GM21786 (cell line): ENCODE measurements around the gene HES5.
A peak's percentile ranks its signal among the peaks of the same experiment; 100 is the strongest.

ENCODE experiments used
- ATAC-seq: cut with Tn5 transposase; IDR thresholded peaks from one replicate; pipeline ENCODE4 v1.9.1; 2021; ENCODE audit not compliant: unreplicated experiment

Gene HES5

DNA sequence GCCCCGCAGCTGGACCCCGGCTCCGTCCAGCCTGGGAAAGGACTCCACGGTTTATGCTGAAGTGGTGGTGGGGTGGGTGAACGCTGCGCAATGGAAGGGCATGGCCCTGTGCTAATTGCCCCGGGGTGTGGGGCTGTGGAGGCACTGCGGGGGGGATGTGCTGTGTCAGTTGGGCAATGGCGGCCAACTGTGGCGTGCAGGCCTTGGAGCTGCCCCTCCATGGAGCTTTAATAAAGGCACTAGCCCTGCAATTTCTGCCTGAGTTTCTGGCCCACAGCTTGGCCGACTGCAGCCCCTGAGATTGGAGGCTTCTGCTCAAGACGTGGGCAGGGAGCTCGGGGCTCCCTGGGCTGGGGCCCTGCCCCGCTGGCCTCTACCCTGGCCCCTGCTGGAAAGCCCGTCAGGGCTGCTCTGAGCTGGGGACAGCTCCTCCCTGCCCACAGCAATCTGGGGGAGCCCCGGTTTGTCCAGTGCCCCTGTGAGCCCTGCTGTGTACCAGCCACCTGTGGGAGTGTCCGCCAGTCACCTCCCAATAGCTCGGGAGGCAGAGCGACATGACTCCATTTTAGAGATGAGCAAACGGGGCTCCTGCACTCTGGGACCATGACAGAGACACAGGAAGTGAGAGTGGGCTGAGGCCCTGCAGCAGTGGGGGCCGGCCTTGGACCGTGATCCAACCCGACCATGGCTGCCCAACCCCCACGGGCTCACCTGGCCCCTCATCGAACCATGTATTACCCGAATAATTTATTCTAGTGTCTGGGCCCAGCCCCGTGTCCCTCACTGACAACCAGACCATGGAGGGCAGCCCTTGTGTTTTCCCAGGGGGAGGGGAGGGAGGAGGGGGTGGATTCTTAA, 17.4 kb upstream of the HES5 start:
- no peak for ATAC-seq

DNA sequence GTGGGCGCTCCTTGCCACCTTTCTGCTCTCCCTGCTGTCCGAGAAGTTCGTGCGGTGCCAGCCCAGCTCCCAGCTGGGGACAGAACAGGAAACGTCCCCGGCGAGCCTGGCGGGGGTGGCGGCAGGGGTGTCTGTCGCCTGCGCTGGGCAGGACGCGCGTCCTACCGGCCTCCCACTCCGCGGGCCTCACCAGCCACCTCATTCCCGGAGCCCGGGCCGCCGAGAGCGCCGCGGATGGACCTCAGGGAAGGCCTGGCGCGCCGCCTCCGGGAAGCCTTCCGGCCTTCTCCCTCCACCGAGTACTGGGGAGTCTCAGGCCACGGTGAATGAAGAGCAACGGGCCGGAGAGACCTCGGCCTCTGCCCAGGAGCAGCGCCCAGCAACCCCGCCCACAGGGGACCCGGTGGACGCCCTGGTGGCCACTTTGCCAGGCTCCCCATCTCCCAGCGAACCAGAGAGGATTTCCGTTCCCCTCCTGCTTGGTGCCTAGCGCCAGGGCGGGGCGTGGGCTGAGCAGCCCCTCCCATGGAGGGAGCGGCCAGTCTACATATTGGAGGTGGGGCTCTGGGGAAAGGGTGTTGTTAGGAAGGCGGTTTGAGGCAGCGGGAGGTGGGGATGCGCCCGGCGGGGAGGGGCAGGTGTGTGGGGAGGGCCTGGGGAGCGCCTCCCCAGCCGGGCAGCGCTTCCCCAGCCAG, 16.6 kb upstream of the HES5 start:
- peak; percentile 31 for ATAC-seq

DNA sequence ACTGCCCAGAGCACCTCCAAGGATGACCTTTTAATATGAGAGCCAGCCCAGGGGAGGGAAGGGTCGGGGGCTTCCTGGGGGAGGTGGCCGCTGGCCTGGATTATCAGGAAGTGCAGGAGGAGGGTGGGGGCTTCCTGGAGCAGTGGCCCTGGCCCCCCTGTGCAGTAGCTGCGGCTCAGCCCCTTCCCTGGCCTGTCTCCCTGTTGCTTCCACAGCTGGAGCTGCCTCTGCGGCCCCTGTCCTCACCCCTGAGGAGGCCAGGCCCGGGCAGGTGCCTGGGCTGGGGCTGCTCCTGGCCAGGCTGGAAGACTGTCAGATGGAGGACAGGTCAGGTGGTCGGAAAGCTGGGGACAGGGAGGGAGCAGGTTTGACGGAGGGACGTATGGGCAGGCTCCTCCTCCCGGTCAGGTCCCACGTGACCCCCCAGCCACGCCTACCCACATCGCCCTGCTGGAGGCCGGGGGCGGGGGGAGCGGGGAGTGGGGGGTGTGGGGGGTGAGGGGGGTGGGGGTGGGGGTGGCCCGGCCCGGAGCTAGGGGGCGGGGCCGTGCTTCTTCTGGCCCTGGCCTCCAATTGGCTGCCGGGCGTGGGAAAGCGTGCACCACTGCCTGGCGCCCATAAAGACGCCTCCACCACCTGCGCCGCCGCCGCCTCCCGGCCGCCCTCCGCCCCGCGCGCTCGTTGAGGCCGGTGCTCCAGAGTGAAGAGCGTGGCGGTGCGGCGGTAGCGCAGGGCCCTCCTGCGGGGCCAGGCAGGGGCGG, 15.9 kb upstream of the HES5 start:
- peak; percentile 32 for ATAC-seq

DNA sequence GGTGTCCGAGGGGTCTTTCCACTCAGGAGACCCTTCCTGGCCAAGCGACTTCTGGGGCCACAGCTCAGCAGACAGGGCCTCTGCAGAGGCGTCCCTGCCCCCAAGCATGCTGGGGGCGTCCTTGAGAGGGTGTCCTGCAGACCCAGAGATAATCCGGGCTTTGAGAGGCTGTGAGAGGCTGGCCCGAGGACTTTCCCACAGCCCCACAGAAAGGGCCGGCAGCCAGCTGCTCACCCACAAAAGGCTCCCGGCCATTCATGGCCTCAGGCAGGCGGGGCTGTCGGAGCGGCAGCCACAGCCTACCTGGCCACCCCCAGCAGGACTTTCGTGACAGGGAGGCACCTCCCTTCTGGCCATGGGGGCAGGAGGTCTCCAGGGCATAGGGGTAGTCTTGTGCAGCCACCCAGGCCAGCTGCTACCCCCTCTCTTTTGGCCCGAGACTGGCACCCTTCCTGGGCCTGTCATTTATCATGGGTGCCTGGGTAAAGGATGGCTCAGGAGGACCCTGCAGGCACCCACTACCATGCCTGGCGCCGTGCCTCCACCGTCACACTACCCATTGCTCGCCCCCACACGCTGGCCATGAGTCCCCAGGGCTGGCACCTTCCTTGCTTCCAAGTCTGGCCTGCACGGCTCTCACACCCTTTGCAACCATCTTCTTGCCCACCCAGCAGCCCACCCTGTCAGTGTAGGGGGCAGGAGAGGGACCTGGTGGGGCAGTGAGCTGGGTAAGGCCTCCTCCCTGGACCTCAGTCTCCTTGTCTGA, 15.0 kb upstream of the HES5 start:
- no peak for ATAC-seq

DNA sequence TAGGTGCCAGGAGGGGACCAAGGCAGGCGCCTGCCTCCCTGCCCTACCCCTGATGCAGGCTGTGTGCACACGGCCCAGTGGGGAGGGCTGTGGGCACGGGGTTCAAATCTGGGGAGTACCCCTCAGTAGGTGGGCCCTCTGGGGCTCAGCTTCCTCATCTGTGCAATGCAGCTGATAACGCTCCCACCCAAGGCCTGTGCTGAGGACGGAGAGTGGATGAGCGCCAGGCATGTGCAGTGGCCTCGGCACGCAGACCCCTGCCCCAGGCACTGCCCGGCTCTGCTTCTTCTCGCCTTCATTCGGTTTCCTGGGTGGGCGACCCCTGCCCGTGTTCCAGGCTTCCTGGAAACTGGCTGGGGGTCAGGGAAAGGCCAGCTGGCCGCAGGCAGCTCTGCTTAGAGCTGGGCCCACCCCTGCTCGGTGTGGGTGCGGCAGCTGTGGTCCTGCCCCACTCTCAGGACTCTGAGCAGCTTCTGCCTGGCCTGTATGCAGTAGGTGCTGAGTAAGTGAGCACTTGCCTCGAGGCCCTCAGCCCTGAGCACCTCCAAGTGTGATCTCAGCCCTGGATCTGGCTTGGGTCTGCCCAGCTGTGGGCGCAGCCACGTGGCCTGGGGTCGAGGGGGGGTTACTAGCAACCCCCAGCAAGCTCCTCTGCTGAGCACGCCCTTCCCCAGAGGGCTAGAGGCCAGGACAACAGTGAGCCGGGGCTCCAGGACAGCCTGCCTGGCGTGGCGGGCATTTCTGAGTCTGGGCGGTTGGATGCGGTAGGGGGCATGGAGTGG, 14.2 kb upstream of the HES5 start:
- ATAC-seq = no peak

DNA sequence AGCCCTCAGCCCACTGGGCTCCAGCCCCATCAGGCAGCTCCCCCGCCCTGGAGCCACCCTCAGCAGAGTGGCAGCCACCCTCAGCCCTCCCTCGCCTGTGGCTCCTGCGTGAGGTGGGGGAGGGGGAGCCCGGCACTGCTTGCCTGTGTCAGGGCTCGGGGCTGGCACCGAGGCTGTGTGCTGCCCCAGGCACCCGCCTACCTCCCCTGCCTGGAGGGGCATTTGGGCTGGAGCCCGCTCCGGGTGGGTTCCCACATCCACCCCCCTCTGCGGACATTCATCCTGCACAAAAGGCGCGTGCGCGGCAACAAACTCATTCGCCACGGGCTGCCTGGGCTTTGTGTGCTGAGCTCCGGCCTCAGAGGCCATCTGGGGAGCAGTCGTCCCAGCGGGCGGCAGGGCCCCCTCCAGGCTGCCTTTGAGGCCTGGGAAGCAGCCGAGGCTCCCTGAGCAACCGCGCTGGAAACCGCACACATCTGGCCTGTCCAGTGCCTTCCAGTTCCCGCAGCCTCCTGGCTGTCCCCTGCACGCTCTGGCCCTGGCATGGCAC, 13.6 kb upstream of the HES5 start:
- ATAC-seq = no peak

DNA sequence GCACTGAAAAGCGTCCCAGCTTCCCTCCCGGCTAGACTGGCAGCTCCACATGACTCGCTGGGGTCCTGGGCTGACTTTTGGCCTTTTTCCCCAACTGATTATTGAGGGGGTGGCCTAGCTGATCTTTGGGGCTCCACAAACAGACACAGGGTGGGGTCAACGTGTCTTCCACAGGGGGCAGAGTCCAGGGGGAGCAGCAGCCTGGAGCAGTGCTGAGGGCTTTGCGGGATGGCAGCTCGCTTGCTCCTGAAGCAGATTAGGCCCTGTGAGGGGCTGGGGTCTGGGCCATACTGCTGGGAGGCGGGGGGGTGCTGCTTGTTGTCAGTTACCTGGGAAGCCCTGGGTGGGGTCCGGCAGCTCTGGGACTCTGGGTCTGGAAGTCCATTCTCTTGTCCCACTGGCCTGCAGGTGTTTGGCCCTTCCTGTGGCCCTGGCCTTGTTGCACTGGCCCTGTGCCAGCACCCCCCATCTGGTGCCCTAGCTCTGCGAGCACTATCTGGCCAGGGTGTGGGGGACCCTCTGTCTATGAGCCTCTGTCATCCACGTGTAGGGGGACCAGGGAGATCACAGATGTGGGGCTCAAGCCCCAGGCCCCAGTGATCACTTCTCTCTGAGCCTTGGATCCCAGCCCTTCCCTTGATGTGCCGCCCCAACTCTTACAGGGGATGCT, 12.3 kb upstream of the HES5 start:
- ATAC-seq = no peak

DNA sequence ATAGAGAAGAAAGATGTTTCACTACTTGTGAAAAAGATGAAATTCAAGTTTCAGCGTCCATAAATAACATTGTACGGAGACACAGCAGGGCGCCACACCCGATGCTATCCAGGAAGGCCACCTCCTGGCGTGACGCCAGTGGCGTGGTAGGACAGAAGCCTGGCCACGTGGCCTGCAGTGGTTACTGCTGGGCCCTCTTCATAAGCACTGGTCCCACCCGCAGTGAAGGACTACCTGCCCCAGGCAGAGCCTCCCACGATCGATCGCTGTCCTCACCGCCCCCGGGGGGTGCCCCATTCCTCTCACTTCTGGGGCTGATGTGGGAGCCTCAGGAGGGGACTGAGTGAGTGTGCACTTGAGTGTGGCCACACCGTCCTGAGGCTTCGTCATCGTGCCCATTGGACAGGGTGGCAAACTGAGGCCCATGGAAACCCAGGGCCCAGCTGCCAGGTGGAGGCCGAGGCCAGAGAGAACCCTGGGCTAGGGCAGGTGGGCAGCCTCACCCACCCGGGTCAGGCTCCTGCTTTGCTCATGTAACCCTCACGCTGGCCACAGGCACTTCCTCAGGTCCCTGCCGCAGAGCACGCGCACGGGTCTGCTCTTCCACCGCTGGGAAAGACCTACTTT, 11.7 kb upstream of the HES5 start:
- no peak for ATAC-seq

DNA sequence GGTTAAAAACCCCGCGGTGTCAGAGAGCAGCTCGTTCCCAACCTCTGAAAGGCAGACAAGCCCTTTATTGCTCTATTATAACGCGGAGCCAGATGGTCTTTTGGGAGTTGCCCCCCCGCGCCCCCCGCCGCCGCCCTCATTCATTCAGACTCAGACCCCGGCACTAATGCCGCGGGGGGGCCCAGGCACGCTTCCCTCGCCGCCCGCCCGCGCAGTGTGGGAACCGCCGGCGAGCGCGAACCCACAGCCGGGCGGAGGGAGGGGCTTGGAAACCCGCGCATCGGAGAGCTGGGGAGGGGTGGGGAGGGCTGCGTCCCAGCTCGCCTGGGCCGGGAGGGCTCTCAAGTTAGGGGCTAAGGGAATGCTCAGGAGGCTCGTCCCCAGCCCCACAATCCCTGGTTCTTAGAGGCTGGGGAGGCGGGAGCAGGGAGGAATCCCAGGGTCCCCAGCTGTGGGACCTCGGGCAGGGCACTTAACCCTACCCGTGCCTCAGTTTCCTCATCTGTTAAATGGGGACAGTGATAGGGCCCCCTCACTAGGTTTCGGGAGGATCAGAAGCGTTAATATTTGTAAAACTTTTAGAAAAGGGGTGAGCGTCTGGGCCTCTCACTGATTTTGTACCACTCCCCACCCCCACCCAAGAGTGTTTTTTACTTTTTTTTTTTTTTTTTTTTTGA, 10.9 kb upstream of the HES5 start:
- ATAC-seq = no peak

DNA sequence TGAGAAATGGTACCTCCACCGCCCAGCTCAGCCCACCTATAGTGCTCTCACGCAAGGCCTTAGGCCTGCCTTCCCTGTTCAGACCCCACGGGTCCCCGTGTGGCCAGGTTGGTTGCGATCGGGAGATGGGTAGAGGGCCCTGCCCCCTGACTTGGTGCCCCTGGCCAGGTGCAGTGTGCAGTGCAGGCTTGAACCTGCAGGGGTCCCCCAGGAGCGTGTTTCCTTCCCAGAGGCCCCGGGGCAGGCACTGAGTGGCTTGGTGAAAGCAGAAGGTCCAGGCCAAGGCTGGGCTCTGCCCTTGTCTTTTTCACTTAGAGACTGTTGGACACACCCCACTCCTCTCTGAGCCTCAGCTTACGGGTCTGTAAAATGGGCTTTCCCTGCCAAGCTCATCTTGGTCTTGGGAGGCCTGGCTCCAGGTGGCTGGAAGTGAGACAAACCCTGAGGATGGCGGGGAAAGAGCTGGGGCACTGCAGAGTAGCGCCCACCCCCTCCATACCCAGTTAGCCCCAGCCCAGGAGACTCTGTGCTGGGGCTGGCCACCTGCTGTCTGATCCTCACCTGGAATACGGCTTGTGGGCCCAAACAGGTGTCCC, 9.3 kb upstream of the HES5 start:
- ATAC-seq = no peak

DNA sequence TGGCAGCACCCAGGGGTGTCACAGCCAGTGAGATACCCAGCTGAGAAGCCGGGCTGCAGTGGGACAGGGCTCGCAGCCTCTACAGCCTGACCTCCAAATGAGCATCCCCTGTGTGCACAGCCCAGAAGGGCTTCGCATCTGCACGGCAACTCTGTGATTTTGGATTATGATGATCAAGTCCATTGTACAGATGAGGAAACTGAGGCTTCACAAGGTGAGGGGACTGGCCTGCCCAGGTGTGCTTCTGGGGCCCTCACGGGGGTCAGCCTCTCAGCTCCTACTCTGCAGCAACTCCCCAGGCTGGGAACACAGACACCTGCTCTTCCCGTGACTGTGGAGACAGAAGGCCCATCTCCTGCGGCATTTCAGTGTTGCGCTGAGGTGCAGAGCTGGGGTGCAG, 8.8 kb upstream of the HES5 start:
- no peak for ATAC-seq

DNA sequence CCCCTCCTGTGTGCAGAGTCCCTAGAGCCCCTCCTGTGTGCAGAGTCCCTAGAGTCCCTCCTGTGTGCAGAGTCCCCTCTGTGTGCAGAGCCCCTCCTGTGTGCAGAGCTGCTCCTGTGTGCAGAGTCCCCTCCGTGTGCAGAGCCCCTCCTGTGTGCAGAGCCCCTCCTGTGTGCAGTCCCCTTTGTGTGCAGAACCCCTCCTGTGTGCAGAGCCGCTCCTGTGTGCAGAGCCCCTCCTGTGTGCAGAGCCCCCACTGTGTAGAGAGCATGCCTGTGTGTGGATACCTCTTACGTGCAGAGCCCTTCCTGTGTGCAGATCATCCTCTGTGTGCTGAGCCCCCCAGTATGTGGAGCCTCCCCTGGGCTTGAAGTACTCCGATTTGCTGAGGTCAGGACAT, 8.3 kb upstream of the HES5 start:
- ATAC-seq = no peak

DNA sequence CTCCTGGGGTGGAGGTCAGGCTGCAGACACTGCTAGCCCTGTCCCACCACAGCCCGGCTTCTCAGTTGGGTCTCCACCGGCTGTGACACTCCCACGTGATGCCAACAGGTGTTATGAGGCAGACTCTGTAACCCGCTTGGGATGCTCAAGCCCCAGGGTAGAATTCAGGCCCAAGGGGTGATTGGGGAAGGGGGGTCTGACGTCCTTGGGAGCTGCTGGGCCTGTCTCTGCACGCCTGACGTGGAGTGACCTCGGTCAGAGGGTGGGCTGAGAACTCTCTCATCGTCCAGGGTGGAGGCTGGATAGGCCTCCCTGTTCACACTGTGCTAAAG, 7.7 kb upstream of the HES5 start:
- no peak for ATAC-seq

DNA sequence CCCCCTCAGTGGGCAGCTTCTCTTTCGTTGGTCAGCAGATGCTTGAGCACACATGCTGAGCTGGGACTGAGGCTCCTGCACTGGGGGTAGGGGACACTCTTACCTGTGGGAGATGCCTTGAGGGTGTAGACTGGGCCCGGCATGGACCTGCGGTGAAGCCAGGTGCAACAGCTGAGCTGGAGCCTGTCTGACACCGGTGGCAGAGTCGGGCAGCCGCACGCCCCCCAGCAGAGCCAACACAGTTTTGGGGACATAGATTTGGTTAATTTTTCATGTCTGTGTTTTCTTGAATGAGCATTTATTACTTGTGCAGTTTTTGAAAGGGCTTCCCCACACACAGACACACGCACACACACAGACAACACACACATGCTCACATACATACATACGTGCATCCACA, 5.9 kb upstream of the HES5 start:
- no peak for ATAC-seq

DNA sequence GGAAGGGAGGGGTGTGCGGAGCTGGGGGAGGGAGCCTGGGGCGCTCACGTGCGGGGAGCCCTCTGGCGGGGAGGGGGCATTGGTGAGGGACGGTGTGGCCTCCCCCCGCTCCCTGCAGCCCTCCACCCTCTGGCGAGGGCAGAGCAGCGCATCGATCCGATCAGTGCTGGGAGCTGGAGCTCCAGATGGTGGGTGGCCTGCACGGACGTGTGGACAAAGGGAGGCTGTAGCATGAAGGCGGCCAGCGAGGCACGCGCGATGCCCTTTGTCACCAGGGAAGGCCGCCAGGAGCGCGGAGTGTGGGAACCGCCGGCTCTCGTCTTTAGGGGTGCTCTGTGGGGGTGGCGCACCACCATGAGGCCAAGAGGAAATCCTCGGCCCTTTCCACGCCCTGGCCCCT, 5.4 kb upstream of the HES5 start:
- no peak for ATAC-seq

DNA sequence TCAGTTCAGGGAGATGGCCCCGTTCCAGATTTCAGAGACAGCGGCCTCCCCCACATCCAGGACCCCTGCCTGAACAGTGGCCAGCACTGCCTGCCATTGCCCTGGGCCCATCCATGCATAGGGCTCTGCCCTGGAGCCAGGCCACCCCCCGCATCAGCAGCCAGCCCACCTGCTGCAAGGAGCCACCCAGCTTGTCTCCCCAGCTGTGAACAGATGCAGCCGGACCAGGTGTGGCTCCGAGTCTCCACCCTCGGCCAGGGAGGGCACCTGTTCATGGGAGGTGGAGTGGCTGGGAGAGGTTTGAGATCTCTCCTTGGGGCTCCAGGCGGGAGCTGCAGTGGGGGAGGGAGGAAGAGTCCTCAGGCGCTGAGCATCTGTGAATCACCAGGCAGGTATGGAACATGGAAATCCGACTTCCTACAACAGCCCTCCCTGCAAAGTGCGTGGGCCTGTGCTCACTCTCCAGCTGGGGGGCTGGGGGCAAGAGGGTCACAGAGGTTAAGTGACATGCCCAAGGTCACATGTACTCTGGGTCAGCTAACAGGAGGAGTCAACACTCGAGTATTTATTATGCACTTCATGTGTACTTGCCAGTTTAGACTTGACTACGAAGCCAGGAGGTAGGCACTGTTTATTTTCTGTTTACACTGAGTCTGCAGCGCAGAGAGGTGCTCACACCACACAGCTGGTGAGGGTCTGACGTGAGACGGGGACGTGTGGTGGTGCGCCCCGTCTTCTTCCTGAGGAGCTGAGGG, 4.8 kb upstream of the HES5 start:
- no peak for ATAC-seq

DNA sequence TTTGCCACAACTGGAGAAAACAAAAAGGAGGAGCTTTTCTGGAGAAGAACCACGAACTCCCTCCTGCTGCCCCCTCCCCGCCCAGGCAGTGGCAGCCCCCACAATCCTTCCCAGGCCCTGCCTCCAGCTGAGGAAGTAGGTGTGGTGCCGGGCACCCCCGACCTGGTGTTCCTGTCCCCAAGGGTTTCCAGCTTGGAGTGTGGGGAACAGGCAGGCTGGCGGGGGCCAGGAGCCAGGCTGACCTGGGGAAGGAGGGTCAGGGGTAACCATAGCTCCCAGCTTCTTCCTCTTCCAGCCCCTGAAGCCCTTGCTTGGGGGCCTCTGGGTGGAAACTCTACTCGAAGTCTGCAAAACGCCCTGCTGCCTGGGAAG, 4.2 kb upstream of the HES5 start:
- ATAC-seq = no peak

DNA sequence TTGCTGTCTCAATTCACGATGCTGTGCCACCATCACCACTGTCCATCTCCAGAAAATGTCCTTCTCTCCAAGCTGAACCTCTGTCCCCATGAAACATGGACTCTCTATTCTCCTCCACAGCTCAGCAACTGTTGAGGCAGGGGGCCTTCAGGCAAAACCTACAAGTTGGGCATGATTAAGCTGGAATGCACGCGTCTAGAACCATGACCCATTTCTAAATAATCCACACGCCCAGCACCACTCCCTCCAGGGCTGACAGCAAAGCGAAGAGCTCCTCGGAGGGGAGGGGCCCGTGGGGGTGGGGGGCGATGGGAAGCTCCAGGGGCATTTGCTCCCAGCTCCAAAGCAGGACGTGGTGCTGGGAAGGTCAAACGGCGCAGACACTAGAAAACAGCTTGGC, 3.3 kb upstream of the HES5 start:
- no peak for ATAC-seq
